NCI-H748 (cell line): ENCODE data around the gene ATP5PF.
"Not testable (repeated sequence)": the region's sequence is repeated elsewhere in the genome, so short reads cannot be mapped to it uniquely, and the experiment has no call there.

Experiments used
- DNase-seq: peaks from one replicate; lab custom pipeline; 2025; ENCODE audit not compliant: unreplicated experiment; lab: John Stamatoyannopoulos, UW

ATP5PF gene

GRCh38 chr21:25732091-25732760 lies 2.5 kb downstream of the ATP5PF start:
- DNase-seq: no peak

- no peak for DNase-seq
Observed at GRCh38 chr21:25722631-25723030, 12.1 kb downstream of the ATP5PF start.

- no peak for DNase-seq
Observed at GRCh38 chr21:25721987-25722386, 12.7 kb downstream of the ATP5PF start.

- DNase-seq: no peak
Observed at GRCh38 chr21:25717491-25718147, 17.1 kb downstream of the ATP5PF start.

- not testable (repeated sequence) for DNase-seq
Observed at GRCh38 chr21:25714066-25714465, 20.6 kb downstream of the ATP5PF start.

GRCh38 chr21:25710550-25710949 lies 24.2 kb downstream of the ATP5PF start:
- no peak for DNase-seq

- DNase-seq: no peak
Observed at GRCh38 chr21:25709684-25710265, 24.9 kb downstream of the ATP5PF start.

GRCh38 chr21:25708467-25709065 lies 26.1 kb downstream of the ATP5PF start:
- DNase-seq: peak; percentile 51

GRCh38 chr21:25701529-25701928 lies 33.2 kb downstream of the ATP5PF start:
- DNase-seq: no peak

- DNase-seq: no peak
Observed at GRCh38 chr21:25700741-25701140, 34.0 kb downstream of the ATP5PF start.

GRCh38 chr21:25695461-25695860 lies 39.2 kb downstream of the ATP5PF start:
- DNase-seq: not testable (repeated sequence)

GRCh38 chr21:25691976-25692375 lies 42.7 kb downstream of the ATP5PF start:
- DNase-seq: no peak

GRCh38 chr21:25689226-25689625 lies 45.5 kb downstream of the ATP5PF start:
- DNase-seq: no peak

GRCh38 chr21:25688275-25689155 lies 46.2 kb downstream of the ATP5PF start:
- no peak for DNase-seq

- no peak for DNase-seq
Observed at GRCh38 chr21:25687787-25688186, 46.9 kb downstream of the ATP5PF start.

- peak; percentile 8 for DNase-seq
Observed at GRCh38 chr21:25682382-25682781, 52.3 kb downstream of the ATP5PF start.

GRCh38 chr21:25676451-25676850 lies 58.3 kb downstream of the ATP5PF start:
- no peak for DNase-seq
